ENCODE measurements around the gene TSFM.

DNA sequence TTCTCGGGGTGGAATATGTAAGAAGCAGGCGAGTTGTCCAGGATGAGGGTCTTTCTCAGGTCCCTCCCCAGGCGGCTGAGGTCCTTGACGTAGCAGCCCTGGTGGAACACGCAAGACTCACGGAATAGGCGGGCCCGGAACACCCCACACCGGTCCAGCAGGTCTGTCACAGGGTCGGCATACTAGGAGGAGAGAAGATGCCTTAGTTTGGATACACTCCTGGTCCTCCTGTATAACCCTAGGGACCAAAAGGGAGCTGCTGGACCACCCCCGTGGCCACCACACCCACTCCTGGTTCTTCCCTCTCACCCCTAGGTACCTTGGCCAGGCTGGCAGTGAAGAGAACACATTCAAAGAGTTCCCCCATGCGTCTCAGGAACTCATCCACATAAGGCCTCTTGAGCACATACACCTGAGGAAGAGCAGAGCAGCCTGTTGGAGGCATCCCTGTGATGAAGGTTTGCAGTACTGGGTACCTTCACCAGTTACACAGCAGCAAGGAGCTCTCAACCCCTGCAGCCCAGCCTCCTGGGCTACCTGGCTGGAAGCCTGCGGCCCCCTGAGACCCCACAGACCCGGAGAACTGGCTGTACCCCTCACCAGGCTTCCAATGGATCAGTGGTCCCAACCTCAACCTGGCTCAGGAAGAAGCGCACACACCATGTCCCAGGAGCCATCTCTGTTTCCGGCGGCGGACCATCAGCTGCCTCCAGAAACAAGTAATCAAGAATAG lies 41.5 kb downstream of the TSFM start:
- TF ChIP-seq, protein P1, sequence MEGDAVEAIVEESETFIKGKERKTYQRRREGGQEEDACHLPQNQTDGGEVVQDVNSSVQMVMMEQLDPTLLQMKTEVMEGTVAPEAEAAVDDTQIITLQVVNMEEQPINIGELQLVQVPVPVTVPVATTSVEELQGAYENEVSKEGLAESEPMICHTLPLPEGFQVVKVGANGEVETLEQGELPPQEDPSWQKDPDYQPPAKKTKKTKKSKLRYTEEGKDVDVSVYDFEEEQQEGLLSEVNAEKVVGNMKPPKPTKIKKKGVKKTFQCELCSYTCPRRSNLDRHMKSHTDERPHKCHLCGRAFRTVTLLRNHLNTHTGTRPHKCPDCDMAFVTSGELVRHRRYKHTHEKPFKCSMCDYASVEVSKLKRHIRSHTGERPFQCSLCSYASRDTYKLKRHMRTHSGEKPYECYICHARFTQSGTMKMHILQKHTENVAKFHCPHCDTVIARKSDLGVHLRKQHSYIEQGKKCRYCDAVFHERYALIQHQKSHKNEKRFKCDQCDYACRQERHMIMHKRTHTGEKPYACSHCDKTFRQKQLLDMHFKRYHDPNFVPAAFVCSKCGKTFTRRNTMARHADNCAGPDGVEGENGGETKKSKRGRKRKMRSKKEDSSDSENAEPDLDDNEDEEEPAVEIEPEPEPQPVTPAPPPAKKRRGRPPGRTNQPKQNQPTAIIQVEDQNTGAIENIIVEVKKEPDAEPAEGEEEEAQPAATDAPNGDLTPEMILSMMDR (IDR thresholded peaks at IDR 0.05) = no peak
- TF ChIP-seq ZFX (IDR thresholded peaks at IDR 0.05; ENCODE audit: borderline replicate concordance) = no peak

All from 22Rv1 (cell line).